HG02885 (cell line): ENCODE results near the gene DNAH14.

Source experiments
- ATAC-seq: cut with Tn5 transposase; IDR thresholded peaks from one replicate; pipeline ENCODE4 v1.9.1; 2021; ENCODE audit warnings: mild to moderate bottlenecking; ENCODE audit not compliant: unreplicated experiment, poor library complexity

Gene DNAH14

DNA sequence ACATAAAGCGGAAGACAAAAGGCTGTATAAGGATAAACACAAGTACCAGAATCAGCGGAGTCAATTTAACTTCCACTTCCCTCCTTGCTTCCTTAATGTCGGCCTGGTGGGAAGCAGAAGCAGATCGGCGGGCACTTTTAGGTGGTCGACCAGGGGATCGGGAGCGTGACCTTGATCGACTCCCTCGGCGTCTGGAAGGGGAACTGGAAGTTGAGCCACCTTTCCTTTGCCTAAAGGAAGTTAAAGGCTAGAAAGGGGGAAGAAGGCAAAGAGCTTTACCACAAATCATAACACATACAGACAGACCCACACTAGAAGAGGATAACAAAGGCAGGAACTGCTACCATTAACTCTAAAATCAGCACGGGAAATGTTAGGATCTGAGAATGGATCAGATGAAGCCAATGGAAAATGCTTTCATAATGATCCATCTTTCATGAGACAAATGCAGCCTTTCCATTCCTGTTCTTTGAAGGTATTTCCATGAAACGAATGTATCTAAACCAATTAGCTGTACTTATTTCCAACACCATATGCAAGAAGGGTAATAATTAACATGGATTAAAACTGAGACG, 492.6 kb downstream of the DNAH14 start:
- no peak for ATAC-seq

DNA sequence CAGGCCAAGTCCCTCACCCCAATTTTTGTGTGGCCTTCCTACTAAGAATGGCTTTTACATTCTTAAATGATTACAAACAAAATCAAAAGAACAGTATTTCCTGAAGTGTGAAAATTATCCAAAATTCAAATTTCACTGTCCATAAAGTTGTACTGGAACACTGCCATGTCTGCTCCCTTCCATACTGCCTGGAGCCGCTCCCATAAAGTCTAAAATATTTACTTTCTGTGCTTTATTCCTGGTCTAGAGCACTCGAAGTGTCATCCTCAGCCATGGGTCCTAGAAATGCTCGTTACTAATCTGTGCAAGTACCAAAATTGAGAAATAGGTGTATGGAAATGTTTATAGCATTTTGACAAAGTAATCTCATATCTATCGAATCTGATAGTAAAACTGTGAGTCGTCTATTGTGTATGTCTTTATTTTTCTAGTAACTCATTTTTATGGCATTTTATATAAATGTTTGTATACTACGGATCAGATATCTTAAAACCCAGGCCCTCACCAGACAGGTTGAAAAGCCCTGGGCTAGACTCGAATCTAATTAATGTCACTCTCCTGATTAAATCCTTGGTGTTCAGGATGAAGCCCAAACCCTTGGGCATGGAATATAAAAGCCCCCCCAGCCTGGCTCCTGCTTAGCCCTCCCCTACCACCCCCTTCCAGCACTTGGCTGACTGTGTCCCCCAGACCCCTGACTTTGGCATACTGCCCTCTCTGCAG, 493.5 kb downstream of the DNAH14 start:
- ATAC-seq = no peak

DNA sequence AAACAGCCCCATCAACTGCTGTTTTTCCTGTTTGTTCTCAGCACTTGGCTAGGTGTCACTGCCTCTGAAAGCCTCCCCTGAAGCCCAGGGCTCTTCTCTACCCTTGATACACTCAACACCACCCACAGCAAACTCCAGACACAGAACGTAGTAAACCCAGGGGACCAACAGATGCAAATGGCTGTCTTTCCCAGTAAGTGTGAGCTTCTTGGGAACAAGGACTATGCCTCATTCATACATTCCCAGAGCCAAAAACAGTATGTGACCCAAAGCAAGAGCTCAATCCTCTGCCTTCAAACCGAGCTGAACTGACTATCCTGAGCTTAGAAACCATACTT, 494.0 kb downstream of the DNAH14 start:
- ATAC-seq = no peak

DNA sequence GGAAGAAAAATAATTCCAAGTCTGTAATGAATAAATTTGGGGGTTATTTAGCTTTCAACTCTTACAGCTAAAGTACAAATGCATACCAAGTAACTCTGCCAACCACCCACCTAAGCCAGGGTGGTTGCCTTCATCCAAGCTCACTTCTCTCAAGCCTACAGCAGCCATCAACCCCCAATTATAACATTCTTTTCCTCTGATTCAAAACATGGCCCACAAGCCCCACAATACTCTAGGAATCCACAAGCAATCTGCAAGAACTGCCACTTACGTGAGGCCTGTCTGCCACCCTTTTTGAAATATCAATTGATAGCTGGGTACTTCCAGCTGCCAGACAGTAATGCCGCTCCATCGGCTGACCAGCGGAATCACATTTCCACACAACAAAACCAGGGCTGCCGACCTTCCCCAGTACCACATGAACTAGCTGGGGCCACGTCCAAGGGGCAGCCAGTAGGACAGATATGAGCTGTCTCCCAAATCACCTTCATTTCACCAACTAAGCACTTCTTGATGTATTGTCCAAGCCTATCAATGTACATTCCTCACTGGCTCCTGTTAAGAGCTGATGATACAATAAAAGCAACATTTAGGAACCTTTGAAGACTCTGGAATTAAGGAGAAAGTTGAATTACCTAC, 495.2 kb downstream of the DNAH14 start:
- no peak for ATAC-seq

DNA sequence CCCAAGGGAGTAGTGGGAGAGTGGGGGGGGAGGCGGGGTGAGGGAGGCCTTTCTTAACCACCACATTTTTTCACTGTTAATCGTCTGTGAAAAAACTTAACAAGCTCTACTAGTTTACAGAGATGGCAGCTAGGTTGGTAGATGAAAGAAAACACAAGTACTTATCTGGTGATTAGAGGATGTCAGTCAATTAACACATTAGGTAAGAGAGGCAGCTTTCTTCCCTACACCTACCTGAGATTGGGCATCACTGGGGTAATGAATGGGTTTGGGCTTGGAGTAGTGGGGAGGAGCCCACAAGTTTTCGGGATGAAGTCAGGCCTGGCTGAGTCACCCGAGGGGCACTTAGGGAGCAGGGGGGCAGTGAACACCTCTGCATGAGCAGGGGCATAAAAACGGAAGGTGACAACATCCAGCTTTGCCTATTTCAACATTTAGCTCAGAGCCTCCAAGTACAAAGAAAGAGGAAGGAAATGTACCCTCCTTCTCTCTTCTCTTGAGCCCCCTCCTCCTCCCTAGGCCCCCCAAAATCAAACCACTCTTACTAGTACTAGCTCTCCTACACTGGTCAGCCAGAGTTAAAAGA, 495.8 kb downstream of the DNAH14 start:
- no peak for ATAC-seq

DNA sequence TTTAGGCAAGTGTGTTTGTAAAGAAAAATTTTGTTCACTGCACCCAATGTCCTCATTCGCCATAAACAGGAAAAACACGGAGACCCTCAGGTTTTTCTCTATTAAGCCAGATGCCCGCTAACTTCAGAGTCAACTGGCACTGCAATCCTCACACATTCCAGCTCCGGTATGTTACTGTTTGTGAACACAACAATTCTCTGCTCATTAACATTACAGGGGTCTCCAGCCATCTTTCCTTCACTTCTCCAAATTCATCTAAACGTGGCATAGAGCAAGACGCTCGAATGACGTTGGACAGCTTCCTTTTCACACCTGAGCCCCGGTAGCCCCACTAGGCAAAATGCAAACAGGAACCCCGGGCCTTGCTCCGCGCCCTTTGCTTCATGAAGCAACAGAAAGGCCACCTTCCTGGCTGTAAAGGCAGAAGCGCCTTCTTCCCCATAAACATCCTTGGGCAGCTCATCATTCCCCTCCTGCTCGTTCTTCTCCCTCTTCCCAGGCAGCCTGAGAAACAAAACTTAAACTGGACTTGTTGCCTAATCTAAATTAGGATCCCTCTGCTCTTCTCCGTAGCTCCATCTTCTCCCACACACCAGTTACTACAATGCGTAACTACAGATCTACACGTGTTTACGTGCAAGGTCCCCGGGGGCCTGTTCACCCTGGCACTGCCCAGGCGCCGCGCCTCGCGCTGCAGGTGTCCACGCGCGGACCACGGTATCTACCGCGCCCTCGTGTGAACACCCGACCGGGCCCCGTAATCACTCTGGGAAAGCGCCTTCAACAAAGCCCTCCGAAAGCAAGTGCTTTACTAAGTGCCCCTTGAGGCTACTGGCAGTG, 497.1 kb downstream of the DNAH14 start:
- ATAC-seq = peak; percentile 17

DNA sequence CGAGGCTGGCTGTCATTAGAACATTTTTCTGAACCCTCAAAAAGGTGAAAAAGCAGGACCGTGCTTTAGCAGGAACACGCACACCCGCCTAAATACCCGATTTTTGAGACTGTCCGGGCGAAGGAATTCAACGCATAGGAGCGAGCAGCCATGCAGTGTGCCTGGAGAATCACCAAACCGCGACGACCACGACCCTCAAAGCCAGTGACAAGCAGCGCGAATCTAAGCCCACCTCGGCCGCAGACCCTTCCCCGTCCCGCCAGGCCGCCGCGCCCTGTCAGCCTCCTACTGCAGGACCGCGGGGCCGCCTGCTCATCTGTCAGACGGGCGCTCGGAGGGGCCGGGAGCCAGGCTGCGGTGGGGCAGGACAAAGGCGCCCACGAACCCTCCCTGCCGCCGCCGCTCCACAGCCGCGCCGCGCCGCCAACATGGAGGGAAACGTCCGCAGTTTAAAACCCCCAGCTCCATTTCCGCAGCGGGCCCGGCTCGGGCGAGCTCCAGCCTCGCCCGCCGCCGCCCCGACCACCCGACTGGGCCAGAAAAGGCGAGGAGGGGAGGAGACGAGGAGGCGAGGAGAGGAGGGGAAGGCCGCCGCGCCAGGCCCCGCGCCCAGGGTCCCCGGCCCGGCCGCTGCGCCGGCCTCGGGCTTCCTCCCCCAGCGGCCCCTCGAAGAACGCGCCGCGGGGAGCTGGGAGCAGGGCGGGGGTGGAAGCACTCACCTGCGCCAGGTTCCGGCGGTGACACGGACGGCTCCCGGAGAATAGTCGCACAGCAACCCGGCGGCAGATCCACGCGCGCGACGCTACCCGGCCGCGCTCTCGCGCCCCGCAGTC, 498.0 kb downstream of the DNAH14 start, which contains the start of gene LBR:
Gene LBR, minus strand, starts transcription at position 804 of the 833 bp plus-strand sequence. CDS start 3,963 bp downstream, outside the sequence.
- ATAC-seq = peak; percentile 36

DNA sequence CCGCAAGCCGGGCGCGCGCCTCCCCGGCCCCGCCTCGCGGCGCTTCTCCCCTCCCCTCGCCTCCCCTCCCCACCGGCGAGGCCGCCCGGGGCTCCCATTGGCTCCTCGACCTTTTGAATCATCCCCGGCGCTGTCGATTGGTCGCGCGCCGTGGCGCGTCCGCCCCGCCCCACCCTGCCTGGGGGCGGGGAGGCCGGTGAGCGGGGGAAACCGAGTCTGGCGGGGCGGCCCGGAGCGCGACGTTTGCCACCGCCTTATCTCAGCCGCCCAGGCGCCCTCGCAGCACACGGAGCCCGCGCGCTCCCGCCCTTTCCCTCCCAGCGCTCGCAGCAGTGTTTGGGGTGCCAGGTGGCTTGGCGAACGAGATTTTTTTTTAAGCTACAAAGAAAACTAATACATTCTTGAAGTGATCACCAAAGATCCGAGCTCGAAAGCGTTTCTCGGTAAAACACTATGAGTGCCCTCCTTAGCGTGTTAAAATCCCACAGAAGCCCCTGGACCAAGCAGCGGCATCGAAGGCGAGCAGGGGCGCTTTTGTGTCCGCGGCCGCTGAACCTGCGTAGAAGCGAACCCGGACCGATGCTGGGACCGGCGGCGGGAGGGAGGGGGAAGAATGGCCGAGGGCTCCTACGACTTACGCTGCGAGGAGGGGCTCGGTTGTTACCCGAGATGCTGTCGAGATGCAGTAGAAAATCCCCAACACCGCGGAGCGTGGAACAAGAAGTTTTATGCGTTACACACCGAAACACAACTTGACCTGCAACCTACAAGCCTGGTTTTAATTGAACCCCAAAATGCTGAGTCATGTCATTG, 498.8 kb downstream of the DNAH14 start:
- ATAC-seq = peak; percentile 90

DNA sequence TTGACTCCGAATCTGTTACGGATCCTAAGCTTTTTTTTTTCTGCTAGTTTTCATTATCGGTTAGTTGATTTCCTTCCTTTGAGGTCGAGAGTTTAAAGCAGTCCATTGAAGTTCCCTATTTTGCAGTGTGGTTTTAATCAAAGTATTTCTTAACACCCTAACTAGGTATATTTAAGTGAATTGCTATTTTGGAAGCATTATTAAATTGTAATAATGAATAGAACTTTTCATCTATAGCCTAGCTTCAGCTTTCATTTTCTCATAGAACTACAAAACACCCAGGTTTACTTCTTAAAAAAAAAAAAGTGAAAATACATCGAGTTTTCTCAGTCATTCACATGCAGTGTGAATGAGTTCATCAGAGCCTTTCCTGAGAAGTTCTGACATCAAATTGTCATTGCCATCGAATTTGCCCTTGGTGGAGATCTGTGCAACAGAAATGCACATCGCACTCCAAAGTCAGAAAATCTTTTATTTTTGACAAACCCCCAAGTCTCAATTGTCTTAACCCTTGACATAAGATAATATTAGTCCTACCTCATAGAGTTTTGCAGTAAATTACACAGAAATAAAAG, 499.5 kb downstream of the DNAH14 start:
- no peak for ATAC-seq

DNA sequence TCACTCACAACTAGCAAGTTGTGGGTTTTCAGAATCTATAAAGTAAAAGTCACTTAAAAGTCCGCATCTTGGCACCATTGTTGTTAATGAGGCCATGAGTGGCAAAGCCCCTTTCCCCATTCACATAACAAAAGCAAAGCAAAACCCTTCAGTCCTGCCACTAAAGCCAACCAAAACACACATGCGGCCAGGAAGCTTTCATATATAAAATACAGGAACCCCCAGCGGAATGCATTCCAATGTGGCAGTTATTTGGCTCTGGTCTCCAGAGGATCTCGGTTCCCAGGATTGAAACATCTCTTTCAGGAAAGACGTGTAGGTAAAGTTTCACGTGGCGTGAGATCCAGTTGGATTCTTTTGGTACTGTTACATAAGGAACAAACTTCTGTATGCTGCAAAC, 500.8 kb downstream of the DNAH14 start:
- ATAC-seq = no peak

DNA sequence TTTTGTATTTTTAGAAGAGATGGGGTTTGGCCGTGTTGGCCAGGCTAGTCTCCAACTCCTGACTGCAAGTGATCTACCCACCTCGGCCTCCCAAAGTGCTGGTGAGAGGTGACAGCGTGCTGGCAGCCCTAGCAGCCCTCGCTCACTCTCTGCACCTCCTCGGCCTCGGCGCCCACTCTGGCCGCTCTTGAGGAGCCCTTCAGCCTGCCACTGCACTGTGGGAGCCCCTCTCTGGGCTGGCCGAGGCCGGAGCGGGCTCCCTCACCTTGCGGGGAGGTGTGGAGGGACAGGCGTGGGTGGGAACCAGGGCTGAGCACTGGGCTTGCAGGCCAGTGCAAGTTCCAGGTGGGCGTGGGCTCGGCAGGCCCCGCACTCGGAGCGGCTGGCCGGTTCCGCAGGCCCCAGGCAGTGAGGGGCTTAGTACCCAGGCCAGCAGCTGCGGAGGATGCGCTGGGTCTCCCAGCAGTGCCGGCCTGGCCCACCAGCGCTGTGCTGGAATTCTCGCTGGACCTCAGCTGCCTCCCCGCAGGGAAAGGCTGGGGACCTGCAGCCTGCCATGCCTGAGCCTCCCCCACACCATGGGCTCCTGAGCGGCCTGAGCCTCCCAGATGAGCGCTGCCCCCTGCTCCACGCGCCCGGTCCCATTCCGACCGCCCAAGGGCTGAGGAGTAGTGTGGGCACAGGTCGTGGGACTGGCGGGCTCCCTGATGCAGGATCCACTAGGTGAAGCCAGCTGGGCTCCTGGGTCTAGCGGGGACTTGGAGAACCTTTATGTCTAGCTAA, 501.8 kb downstream of the DNAH14 start:
- no peak for ATAC-seq

DNA sequence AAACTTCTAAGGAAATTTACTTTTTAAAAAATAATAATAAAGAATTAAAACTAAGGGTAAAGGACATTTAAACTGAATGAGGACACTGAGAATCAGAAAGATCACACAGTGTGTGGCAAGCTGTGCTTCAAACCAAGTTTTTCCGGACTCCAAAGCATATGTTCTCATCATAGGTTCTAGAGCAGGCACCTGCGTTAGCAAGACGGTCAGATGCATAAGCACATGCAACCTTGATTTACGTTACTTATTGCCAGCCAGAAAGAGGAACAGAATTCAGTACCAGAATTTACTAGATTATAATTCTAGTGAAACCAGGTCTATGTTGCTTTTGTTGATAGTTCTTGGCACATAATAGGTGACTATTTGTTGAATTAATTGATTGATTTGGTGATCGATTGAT, 504.6 kb downstream of the DNAH14 start:
- ATAC-seq = no peak

DNA sequence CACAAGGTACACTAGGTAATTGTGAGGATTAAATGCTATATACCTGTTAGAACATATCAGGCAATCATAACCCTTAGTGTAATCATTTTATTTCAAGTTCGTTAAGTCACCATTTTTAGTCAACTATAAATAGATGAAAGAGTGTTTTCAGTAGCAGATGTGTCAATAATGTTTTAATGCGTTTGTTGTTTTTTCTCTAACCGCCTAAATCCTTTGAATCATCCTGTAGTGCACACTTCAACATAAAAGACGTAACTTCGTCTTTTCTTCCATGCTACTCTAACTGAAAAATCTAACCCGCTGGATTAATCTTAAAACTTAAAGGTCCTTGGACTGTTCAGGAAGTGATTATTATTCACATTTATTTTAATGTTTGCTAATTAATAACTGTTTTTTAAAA, 505.6 kb downstream of the DNAH14 start:
- ATAC-seq = no peak

DNA sequence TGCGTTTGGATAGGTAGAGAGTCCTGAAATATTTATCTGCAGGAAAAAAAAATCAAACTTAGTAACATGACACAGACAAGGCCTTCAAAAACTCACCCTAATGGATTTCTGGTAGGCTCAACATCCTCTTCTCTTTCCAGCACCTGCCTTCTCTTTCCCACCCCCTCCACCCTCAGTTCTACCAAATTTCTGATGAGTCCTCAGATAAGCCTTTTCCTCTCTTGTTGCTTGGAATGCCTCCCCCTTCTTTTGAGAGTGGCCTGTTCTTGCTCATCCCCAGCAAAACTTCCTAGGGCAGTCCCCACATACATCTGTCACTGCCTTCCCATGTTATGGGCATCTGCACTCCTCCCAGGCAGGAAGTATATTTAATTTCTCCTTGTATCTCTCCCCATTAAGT, 506.0 kb downstream of the DNAH14 start:
- ATAC-seq = peak; percentile 28

DNA sequence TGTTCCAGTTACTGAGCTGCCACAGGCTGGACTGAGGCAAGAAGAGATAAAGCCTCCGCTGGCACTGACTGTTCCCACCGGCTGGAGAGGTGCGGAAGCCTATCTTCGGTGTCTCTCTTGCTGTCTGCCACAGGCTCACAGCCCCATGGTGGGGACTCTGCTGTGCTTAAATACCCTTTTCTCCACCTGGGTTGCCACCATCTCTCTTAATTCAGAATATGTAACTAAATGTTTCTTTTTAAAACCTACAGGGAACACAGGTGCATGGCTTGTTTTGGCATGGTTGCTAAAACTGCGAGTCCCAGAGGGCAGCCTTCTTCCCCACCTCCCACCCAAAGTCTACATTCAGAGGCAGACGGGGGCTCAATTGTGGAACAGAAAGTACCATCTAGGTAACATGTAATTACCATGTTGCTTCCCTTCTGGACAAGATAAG, 506.5 kb downstream of the DNAH14 start:
- peak; percentile 63 for ATAC-seq

DNA sequence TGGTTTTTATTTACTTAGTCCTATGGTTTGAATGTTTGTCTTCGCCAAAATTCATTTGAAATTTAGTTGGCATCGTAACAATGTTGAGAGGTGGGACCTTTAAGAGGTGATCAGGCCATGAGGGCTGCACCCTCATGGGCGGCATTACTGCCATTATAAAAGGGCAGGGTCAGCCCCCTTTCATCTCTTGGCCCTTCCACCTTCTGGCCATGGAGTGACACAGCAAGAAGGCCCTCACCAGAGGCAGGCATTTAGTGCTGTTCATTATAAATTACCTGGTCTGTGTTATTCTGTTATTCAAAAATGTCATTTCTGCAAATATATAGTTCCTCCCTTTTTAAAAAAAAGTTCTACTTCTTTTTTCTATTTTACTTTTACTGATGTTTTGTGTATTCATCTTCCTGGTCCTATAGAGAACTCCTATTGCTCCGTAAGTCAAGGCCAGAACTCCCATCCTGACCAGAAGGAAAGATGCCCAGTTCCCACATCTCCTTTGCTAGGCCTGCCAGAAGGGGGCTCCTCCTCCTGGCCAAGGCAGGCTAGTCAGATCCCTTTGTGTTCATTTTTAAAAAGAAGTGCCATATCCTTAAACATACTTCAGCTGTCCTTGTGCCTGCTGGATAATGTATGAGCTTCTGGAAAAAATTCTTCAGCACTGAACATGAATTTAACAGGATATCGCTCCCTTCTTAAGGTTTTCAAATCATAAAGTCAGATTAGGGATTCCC, 508.4 kb downstream of the DNAH14 start:
- no peak for ATAC-seq
